ENCODE results near the gene MLLT6. TPM values are rescaled to one million over a fixed set of nuclear protein-coding genes. Genes with fewer than 3 reads are reported as not detected.

The MLLT6 gene
- total and polyA plus RNA-seq, 2 of the 13 experiments (the other 11 are each of a cell fraction or from before 2014, with no cell fraction given): 50.7 to 69.5 TPM

DNA sequence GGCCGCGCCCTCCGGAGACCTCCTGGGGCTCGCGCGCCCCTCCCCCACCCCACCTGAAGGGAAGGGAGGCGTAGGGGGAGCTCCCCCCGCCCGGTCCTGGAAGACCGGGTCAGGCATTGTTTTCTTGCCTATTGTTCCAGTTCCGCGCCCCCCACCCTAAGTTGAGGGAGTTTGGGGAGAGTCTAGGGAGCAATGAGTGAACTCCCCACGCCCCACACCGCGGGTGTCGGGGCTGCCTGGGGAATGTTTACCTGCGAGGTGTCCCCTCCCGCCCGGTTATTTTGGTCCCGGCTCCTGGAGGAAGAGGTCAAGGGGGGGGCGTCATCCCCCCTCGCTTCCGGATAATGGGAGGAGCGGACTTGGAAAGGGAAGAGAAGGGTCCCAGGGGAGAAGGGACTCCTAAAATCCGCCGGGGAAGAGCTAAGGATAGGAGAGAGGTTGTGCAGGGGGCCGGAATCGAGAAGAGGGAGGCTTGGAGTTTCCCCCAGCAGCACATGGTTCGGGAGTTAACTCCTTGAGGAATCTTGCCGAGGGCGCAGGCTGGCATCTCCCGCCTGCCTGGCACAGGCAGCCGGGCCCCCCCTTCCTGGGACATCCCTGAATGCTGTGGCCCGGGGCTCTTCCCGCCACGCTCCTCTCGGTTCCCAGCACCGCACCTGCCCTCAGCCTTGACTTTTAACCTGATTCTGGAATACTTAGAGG is 881 bp downstream of the MLLT6 start (continued):
- TF ChIP-seq, protein P1, sequence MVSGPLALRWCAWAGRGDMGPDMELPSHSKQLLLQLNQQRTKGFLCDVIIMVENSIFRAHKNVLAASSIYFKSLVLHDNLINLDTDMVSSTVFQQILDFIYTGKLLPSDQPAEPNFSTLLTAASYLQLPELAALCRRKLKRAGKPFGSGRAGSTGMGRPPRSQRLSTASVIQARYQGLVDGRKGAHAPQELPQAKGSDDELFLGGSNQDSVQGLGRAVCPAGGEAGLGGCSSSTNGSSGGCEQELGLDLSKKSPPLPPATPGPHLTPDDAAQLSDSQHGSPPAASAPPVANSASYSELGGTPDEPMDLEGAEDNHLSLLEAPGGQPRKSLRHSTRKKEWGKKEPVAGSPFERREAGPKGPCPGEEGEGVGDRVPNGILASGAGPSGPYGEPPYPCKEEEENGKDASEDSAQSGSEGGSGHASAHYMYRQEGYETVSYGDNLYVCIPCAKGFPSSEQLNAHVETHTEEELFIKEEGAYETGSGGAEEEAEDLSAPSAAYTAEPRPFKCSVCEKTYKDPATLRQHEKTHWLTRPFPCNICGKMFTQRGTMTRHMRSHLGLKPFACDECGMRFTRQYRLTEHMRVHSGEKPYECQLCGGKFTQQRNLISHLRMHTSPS (CRISPR knock-in tag; IDR thresholded peaks at IDR 0.05; ENCODE audit: low read depth): no peak
- TF ChIP-seq HOXA3 (CRISPR knock-in tag; IDR thresholded peaks at IDR 0.05) (0 out of 2 replicates have a peak, but pooled peaks have one; percentile 3), NFRKB (IDR thresholded peaks at IDR 0.05) (no peak), ZSCAN22 (CRISPR knock-in tag; IDR thresholded peaks at IDR 0.05) (no peak), ZBTB21 (CRISPR knock-in tag; IDR thresholded peaks at IDR 0.05) (no peak), ISL2 (CRISPR knock-in tag; IDR thresholded peaks at IDR 0.05) (no peak), REL (CRISPR knock-in tag; conservative IDR thresholded peaks at IDR 0.05) (no peak), NRL (CRISPR knock-in tag; IDR thresholded peaks at IDR 0.05; ENCODE audit: borderline replicate concordance) (no peak), SMARCE1 (IDR thresholded peaks at IDR 0.05; ENCODE audit: borderline replicate concordance) (no peak), ZKSCAN5 (CRISPR knock-in tag; IDR thresholded peaks at IDR 0.05) (no peak), GATA4 (IDR thresholded peaks at IDR 0.05; ENCODE audit: borderline replicate concordance, low read depth) (no peak)
- TF ChIP-seq, protein P2, sequence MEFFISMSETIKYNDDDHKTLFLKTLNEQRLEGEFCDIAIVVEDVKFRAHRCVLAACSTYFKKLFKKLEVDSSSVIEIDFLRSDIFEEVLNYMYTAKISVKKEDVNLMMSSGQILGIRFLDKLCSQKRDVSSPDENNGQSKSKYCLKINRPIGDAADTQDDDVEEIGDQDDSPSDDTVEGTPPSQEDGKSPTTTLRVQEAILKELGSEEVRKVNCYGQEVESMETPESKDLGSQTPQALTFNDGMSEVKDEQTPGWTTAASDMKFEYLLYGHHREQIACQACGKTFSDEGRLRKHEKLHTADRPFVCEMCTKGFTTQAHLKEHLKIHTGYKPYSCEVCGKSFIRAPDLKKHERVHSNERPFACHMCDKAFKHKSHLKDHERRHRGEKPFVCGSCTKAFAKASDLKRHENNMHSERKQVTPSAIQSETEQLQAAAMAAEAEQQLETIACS (CRISPR knock-in tag; IDR thresholded peaks at IDR 0.05): no peak
- TF ChIP-seq, protein P3, sequence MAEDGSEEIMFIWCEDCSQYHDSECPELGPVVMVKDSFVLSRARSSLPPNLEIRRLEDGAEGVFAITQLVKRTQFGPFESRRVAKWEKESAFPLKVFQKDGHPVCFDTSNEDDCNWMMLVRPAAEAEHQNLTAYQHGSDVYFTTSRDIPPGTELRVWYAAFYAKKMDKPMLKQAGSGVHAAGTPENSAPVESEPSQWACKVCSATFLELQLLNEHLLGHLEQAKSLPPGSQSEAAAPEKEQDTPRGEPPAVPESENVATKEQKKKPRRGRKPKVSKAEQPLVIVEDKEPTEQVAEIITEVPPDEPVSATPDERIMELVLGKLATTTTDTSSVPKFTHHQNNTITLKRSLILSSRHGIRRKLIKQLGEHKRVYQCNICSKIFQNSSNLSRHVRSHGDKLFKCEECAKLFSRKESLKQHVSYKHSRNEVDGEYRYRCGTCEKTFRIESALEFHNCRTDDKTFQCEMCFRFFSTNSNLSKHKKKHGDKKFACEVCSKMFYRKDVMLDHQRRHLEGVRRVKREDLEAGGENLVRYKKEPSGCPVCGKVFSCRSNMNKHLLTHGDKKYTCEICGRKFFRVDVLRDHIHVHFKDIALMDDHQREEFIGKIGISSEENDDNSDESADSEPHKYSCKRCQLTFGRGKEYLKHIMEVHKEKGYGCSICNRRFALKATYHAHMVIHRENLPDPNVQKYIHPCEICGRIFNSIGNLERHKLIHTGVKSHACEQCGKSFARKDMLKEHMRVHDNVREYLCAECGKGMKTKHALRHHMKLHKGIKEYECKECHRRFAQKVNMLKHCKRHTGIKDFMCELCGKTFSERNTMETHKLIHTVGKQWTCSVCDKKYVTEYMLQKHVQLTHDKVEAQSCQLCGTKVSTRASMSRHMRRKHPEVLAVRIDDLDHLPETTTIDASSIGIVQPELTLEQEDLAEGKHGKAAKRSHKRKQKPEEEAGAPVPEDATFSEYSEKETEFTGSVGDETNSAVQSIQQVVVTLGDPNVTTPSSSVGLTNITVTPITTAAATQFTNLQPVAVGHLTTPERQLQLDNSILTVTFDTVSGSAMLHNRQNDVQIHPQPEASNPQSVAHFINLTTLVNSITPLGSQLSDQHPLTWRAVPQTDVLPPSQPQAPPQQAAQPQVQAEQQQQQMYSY (CRISPR knock-in tag; IDR thresholded peaks at IDR 0.05): no peak
- TF ChIP-seq, protein P4, sequence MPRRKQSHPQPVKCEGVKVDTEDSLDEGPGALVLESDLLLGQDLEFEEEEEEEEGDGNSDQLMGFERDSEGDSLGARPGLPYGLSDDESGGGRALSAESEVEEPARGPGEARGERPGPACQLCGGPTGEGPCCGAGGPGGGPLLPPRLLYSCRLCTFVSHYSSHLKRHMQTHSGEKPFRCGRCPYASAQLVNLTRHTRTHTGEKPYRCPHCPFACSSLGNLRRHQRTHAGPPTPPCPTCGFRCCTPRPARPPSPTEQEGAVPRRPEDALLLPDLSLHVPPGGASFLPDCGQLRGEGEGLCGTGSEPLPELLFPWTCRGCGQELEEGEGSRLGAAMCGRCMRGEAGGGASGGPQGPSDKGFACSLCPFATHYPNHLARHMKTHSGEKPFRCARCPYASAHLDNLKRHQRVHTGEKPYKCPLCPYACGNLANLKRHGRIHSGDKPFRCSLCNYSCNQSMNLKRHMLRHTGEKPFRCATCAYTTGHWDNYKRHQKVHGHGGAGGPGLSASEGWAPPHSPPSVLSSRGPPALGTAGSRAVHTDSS (CRISPR knock-in tag; conservative IDR thresholded peaks at IDR 0.05): no peak
- TF ChIP-seq, protein P5, sequence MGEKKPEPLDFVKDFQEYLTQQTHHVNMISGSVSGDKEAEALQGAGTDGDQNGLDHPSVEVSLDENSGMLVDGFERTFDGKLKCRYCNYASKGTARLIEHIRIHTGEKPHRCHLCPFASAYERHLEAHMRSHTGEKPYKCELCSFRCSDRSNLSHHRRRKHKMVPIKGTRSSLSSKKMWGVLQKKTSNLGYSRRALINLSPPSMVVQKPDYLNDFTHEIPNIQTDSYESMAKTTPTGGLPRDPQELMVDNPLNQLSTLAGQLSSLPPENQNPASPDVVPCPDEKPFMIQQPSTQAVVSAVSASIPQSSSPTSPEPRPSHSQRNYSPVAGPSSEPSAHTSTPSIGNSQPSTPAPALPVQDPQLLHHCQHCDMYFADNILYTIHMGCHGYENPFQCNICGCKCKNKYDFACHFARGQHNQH (CRISPR knock-in tag; IDR thresholded peaks at IDR 0.05): no peak
- TF ChIP-seq, protein P6, sequence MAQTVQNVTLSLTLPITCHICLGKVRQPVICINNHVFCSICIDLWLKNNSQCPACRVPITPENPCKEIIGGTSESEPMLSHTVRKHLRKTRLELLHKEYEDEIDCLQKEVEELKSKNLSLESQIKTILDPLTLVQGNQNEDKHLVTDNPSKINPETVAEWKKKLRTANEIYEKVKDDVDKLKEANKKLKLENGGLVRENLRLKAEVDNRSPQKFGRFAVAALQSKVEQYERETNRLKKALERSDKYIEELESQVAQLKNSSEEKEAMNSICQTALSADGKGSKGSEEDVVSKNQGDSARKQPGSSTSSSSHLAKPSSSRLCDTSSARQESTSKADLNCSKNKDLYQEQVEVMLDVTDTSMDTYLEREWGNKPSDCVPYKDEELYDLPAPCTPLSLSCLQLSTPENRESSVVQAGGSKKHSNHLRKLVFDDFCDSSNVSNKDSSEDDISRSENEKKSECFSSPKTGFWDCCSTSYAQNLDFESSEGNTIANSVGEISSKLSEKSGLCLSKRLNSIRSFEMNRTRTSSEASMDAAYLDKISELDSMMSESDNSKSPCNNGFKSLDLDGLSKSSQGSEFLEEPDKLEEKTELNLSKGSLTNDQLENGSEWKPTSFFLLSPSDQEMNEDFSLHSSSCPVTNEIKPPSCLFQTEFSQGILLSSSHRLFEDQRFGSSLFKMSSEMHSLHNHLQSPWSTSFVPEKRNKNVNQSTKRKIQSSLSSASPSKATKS (CRISPR knock-in tag; IDR thresholded peaks at IDR 0.05): no peak
- TF ChIP-seq, protein P7, sequence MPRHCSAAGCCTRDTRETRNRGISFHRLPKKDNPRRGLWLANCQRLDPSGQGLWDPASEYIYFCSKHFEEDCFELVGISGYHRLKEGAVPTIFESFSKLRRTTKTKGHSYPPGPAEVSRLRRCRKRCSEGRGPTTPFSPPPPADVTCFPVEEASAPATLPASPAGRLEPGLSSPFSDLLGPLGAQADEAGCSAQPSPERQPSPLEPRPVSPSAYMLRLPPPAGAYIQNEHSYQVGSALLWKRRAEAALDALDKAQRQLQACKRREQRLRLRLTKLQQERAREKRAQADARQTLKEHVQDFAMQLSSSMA (CRISPR knock-in tag; IDR thresholded peaks at IDR 0.05): 0 out of 2 replicates have a peak, but pooled peaks have one; percentile 21

Measured in HepG2 (cell line).